Spleen (tissue), 11 donors: ENCODE measurements around the gene CDK8. TPM values are rescaled to one million over a fixed set of nuclear protein-coding genes. Genes with fewer than 3 reads are reported as not detected.

ENCODE experiments used
- DNase-seq: peaks from one replicate; pipeline ENCODE4 v3.0.0-alpha.2; 2020
- H3K27ac ChIP-seq, 8 donors: fragments of 200-600 bp; sonication (generic) in 7 of 8; 1 replicate in 4 of 8; 2 replicates in 4 of 8; pipeline versions ENCODE4 v1.5.0 to v1.8.0; 2016 to 2021; ENCODE audit warnings: inconsistent platforms in 4 of 8, mild to moderate bottlenecking in 4 of 8, moderate library complexity in 1 of 8
- H3K27me3 ChIP-seq, 7 donors: fragments of 200-600 bp; sonication (generic) in 6 of 7; replicated peaks in 1 of 7; 1 replicate in 4 of 7; 2 replicates in 3 of 7; pipeline versions ENCODE4 v1.5.0 to v1.8.0; 2016 to 2021; ENCODE audit warnings: inconsistent platforms in 3 of 7, mild to moderate bottlenecking in 1 of 7
- H3K36me3 ChIP-seq, 6 donors: fragments of 200-600 bp; sonication (generic) in 5 of 6; 1 replicate in 4 of 6; 2 replicates in 2 of 6; pipeline versions ENCODE4 v1.5.0 to v1.8.0; 2016 to 2021; ENCODE audit warnings: inconsistent platforms in 2 of 6
- H3K4me1 ChIP-seq, 6 donors: fragments of 200-600 bp; sonication (generic) in 5 of 6; 1 replicate in 3 of 6; 2 replicates in 3 of 6; pipeline versions ENCODE4 v1.5.0 to v1.8.0; 2016 to 2021; ENCODE audit warnings: inconsistent platforms in 3 of 6
- H3K4me3 ChIP-seq, 8 donors: fragments of 200-600 bp; sonication (generic) in 7 of 8; 1 replicate in 4 of 8; 2 replicates in 4 of 8; pipeline versions ENCODE4 v1.5.0 to v1.8.0; 2016 to 2021; ENCODE audit warnings: inconsistent platforms in 4 of 8, mild to moderate bottlenecking in 4 of 8, moderate library complexity in 2 of 8
- H3K9me3 ChIP-seq, 8 donors: fragments of 200-600 bp; sonication (generic) in 7 of 8; 1 replicate in 4 of 8; 2 replicates in 4 of 8; pipeline versions ENCODE4 v1.5.0 to v1.8.0; 2016 to 2021; ENCODE audit warnings: inconsistent platforms in 4 of 8
- CTCF ChIP-seq, 11 experiments: fragments of 200-600 bp in 7 of 11; fragments of 450-650 bp in 4 of 11; sonication (generic) in 4 of 11; IDR thresholded peaks in 8 of 11; conservative IDR thresholded peaks in 3 of 11; 1 replicate in 7 of 11; 2 replicates in 4 of 11; pipeline versions ENCODE4 v1.4.0 to v1.8.0; 2016 to 2021; ENCODE audit warnings: antibody characterized with exemption in 11 of 11, inconsistent platforms in 4 of 11, mild to moderate bottlenecking in 1 of 11
- POLR2A ChIP-seq, 3 donors: fragments of 450-650 bp; IDR thresholded peaks; one replicate each; pipeline ENCODE4 v1.5.1; 2017; ENCODE audit warnings: antibody characterized with exemption in 3 of 3, mild to moderate bottlenecking in 1 of 3
- POLR2AphosphoS5 ChIP-seq, 3 donors: sonication (generic); formaldehyde crosslinking; IDR thresholded peaks; one replicate each; pipeline ENCODE4 v1.5.1; 2017; ENCODE audit warnings: antibody characterized with exemption in 3 of 3
- WGBS, 5 donors: extraction: QIAGEN DNeasy Blood & Tissue Kit in 3 of 5; methylation state at CpG; one replicate each; pipeline versions ENCODE4 v1.1.5 to v1.1.7; 2013 to 2018; 5-methylcytosine and 5-hydroxymethylcytosine counted together
- intact Hi-C: fragments of 100-400 bp; cut with DNase I; formaldehyde crosslinking; loops from one replicate; pipeline ENCODE4 v1.15.0; 2023; ENCODE audit warnings: low total_unique reads
- polyA plus RNA-seq, 3 donors: library from polyadenylated mRNA; stranded (reverse); fragments of 200-250 nt; gene quantifications; one replicate each; pipeline ENCODE4 v1.2.1, GENCODE V29; 2013
- total RNA-seq, 7 donors: library from RNA; depleted of rRNA in 3 of 7; stranded (reverse); fragments of >200 nt in 3 of 7; fragmentation: NEBNext Ultra II Directional in 4 of 7; extraction: Animal tissue kit (Norgen Biotek cat#: 25700) in 4 of 7; gene quantifications; one replicate each; pipeline versions ENCODE4 v1.1.0 to v1.2.1, GENCODE V29; 2016 to 2021
- donor health status: healthy with polysubstance abuse.
- donor health status: DM: no; HTN: no; CAD: no; lungs with moderate emphysema.
- donor health status: DM: no; HTN: no; CAD: no.
- donor health status: Bipolar disorder and iron deficiency.
- donor health status: healthy.
- donor health status: DM: no; HTN: no; CAD: no.
- donor health status: DM: yes; HTN: yes; CAD: no.

CDK8 gene
- total and polyA plus RNA-seq, 10 donors, result 7.8 to 16.4 (median 9.2) TPM

- peaks cover 0 to 16% (median 0%) of the 10 kb centered on the region in 7 donors for H3K27me3 ChIP-seq
- H3K27ac ChIP-seq, result no peak overlapping the region
- no peak overlapping the region for H3K4me3 ChIP-seq
- no peaks in the 10 kb centered on the region for H3K36me3 ChIP-seq
- no peaks in the 10 kb centered on the region for H3K4me1 ChIP-seq
- no peaks in the 10 kb centered on the region for H3K9me3 ChIP-seq
- WGBS, 5 donors, result 66 to 77% (median 71%) methylated on average over 8 to 9 of the region's 9 CpGs
- no peak for DNase-seq
- intact Hi-C loops, result no loop called here
- TF ChIP-seq POLR2A (IDR thresholded peaks at IDR 0.05) (no peak), POLR2AphosphoS5 (IDR thresholded peaks at IDR 0.05) (no peak), CTCF (IDR thresholded peaks at IDR 0.05 in 8 of 11, conservative IDR thresholded peaks at IDR 0.05 in 3 of 11) (no peak)
These were observed 171.8 kb downstream of the CDK8 start for GRCh38 chr13:26425443-26426358.

DNA sequence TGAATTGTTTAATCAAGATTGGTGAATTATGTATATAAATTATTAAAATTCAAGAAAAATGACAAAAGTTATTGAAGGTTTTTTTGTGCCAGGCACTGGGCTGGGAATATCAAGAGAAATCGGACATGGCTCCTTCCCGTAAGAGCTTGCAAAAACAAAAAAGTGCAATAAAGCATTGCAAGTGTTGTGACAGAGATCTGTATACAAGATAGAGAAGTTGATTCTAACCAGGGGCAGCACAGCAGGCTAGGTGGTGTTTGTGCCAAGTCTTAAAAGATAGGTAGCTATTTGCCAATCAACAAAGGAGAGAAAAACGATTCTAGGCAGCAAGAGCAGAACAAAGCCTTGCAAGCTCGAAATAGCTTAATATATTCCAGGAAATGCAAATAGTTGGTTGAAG is 179.8 kb downstream of the CDK8 start:
- intact Hi-C loops, result no loop called here
- no peak for DNase-seq
- Histone ChIP-seq H3K4me1 (no peaks in the 10 kb centered on the region), H3K4me3 (no peak overlapping the region), H3K27me3 (no peaks in the 10 kb centered on the region), H3K36me3 (no peaks in the 10 kb centered on the region), H3K9me3 (peaks cover 6 to 43% (median 37%) of the 10 kb centered on the region in 8 donors), H3K27ac (no peak overlapping the region)
- WGBS, 5 donors, result 56 to 79% (median 70%) methylated on average over 4 of the region's 4 CpGs
- TF ChIP-seq POLR2A (IDR thresholded peaks at IDR 0.05) (no peak), POLR2AphosphoS5 (IDR thresholded peaks at IDR 0.05) (no peak), CTCF (IDR thresholded peaks at IDR 0.05 in 8 of 11, conservative IDR thresholded peaks at IDR 0.05 in 3 of 11) (no peak)

DNA sequence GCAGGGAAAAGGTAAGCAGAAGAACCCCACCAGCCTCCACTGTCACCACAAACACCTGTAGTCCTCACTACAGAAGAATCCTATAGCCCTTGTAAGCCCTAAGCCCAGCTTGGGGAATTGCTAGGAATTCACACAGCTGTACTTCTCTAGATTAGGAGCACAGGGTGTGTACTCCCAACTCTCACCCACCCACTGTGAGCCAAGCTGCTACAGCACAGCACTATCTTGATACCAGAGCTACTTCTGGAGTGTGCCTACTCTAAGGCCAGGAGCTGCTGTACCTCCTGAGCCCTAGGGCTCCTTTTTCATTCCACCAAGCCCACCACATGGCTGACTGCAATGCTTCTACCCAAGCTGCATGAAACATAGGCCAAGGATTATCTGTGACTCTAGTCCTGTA is 181.2 kb downstream of the CDK8 start:
- Histone ChIP-seq H3K27me3 (no peaks in the 10 kb centered on the region), H3K27ac (no peak overlapping the region), H3K36me3 (no peaks in the 10 kb centered on the region), H3K4me1 (no peaks in the 10 kb centered on the region), H3K9me3 (peaks cover 6 to 52% (median 40%) of the 10 kb centered on the region in 8 donors), H3K4me3 (no peak overlapping the region)
- intact Hi-C loops, result no loop called here
- DNase-seq, result no peak
- TF ChIP-seq POLR2A (IDR thresholded peaks at IDR 0.05) (no peak), POLR2AphosphoS5 (IDR thresholded peaks at IDR 0.05) (no peak), CTCF (IDR thresholded peaks at IDR 0.05 in 8 of 11, conservative IDR thresholded peaks at IDR 0.05 in 3 of 11) (no peak)

- intact Hi-C loops, result no loop called here
- no peak for DNase-seq
- Histone ChIP-seq H3K27ac (no peak overlapping the region), H3K4me1 (no peaks in the 10 kb centered on the region), H3K36me3 (no peaks in the 10 kb centered on the region), H3K4me3 (no peak overlapping the region), H3K9me3 (peaks cover 6 to 52% (median 40%) of the 10 kb centered on the region in 8 donors), H3K27me3 (no peaks in the 10 kb centered on the region)
- TF ChIP-seq CTCF (IDR thresholded peaks at IDR 0.05 in 8 of 11, conservative IDR thresholded peaks at IDR 0.05 in 3 of 11) (no peak), POLR2A (IDR thresholded peaks at IDR 0.05) (no peak), POLR2AphosphoS5 (IDR thresholded peaks at IDR 0.05) (no peak)
- 50 to 83% (median 72%) methylated on average over 1 to 3 of the region's 3 CpGs for WGBS, 5 donors
These were observed 181.7 kb downstream of the CDK8 start for GRCh38 chr13:26435646-26436045.
